ENCODE data around the gene SLC24A1.

The SLC24A1 gene

GRCh38 chr15:65621638-65622037, at the start of gene SLC24A1:
Gene SLC24A1, plus strand, starts transcription at chr15:65621938. Its CDS starts 2,143 bp downstream, at chr15:65624081.
- no peak within 1 kb of the TSS for H3K4me3 ChIP-seq (ENCODE audit: low read depth, low read length)
- no peak for TF ChIP-seq CTCF (IDR thresholded peaks at IDR 0.05; ENCODE audit: low read depth, low read length)

GRCh38 chr15:65571971-65572370, 49.8 kb upstream of the SLC24A1 start:
- no peak for TF ChIP-seq CTCF (IDR thresholded peaks at IDR 0.05; ENCODE audit: low read depth, low read length)
- H3K4me3 ChIP-seq (ENCODE audit: low read depth, low read length), result no peak overlapping the region

- no peak overlapping the region for H3K4me3 ChIP-seq (ENCODE audit: low read depth, low read length)
- TF ChIP-seq CTCF (IDR thresholded peaks at IDR 0.05; ENCODE audit: low read depth, low read length), result no peak
Measured at GRCh38 chr15:65576664-65577063, 45.1 kb upstream of the SLC24A1 start.

GRCh38 chr15:65577129-65577996, 44.4 kb upstream of the SLC24A1 start:
- no peak for TF ChIP-seq CTCF (IDR thresholded peaks at IDR 0.05; ENCODE audit: low read depth, low read length)
- H3K4me3 ChIP-seq (ENCODE audit: low read depth, low read length), result no peak overlapping the region

GRCh38 chr15:65578904-65579728, 42.6 kb upstream of the SLC24A1 start:
- H3K4me3 ChIP-seq (ENCODE audit: low read depth, low read length), result no peak overlapping the region
- TF ChIP-seq CTCF (IDR thresholded peaks at IDR 0.05; ENCODE audit: low read depth, low read length), result no peak

GRCh38 chr15:65579762-65580161, 42.0 kb upstream of the SLC24A1 start:
- TF ChIP-seq CTCF (IDR thresholded peaks at IDR 0.05; ENCODE audit: low read depth, low read length), result no peak
- H3K4me3 ChIP-seq (ENCODE audit: low read depth, low read length), result no peak overlapping the region

- H3K4me3 ChIP-seq (ENCODE audit: low read depth, low read length), result no peak overlapping the region
- no peak for TF ChIP-seq CTCF (IDR thresholded peaks at IDR 0.05; ENCODE audit: low read depth, low read length)
Measured at GRCh38 chr15:65580287-65580686, 41.5 kb upstream of the SLC24A1 start.
